MM.1S (cell line): ENCODE results near the gene SIPA1.

Experiments used
- EZH2 ChIP-seq: fragments of 300-600 bp; sonication (generic); optimal IDR thresholded peaks from 2 replicates; pipeline ENCODE3; 2017; ENCODE audit warnings: low read depth, mild to moderate bottlenecking, antibody characterized with exemption, low read length, mixed read lengths
- TF ChIP-seq, protein P1 (sequence below): fragments of 300-600 bp; sonication (generic); IDR thresholded peaks from 2 replicates; pipeline ENCODE4 v1.5.1; 2016; ENCODE audit warnings: antibody characterized with exemption, low read length, mixed read lengths

DNA sequence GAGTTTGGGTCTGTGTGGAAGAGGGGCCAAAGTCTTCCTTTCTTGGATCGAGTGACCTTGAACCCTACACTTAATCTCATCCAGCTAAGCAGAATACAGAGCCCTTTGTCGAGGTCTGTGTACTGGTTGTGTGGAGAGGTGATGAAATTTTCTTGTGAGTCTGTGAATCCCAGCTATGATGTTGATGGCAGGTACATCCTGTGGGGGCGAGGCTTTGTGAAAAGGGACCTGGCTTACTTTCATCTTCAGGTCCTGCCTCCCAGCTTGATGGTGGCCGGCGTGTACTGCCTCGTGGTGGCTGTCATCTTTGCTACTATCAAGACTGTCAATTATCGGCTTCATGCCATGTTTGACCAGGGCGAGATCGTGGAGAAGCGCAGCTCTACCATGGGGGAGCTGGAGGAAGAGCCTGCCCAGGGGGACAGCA lies 21.3 kb upstream of the SIPA1 start:
- no peak for TF ChIP-seq EZH2
- TF ChIP-seq, protein P1, sequence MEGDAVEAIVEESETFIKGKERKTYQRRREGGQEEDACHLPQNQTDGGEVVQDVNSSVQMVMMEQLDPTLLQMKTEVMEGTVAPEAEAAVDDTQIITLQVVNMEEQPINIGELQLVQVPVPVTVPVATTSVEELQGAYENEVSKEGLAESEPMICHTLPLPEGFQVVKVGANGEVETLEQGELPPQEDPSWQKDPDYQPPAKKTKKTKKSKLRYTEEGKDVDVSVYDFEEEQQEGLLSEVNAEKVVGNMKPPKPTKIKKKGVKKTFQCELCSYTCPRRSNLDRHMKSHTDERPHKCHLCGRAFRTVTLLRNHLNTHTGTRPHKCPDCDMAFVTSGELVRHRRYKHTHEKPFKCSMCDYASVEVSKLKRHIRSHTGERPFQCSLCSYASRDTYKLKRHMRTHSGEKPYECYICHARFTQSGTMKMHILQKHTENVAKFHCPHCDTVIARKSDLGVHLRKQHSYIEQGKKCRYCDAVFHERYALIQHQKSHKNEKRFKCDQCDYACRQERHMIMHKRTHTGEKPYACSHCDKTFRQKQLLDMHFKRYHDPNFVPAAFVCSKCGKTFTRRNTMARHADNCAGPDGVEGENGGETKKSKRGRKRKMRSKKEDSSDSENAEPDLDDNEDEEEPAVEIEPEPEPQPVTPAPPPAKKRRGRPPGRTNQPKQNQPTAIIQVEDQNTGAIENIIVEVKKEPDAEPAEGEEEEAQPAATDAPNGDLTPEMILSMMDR = no peak
